Hepatocyte (in vitro differentiated cells): ENCODE measurements around the gene ATXN7L3. TPM values are rescaled to one million over a fixed set of nuclear protein-coding genes. Genes with fewer than 3 reads are reported as not detected.
"Not testable (repeated sequence)": the region's sequence is repeated elsewhere in the genome, so short reads cannot be mapped to it uniquely, and the experiment has no call there.

Experiments
- DNase-seq: peaks from one replicate; pipeline ENCODE4 v3.0.0-alpha.2; 2016; ENCODE audit warnings: low spot score
- H2AFZ ChIP-seq: fragments of 200-600 bp; sonication (generic); 2 replicates; pipeline ENCODE4 v1.6.0; 2016; ENCODE audit warnings: antibody characterized with exemption, mild to moderate bottlenecking
- H3K27ac ChIP-seq: fragments of 200-600 bp; sonication (generic); 2 replicates; pipeline ENCODE4 v1.5.1; 2016; ENCODE audit warnings: mild to moderate bottlenecking
- H3K27me3 ChIP-seq: fragments of 200-600 bp; sonication (generic); 2 replicates; pipeline ENCODE4 v1.6.1; 2016
- H3K36me3 ChIP-seq: fragments of 200-600 bp; sonication (generic); replicated peaks from 2 replicates; pipeline ENCODE4 v1.5.1; 2016; ENCODE audit warnings: low read depth; ENCODE audit not compliant: insufficient read depth
- H3K4me1 ChIP-seq: fragments of 200-600 bp; sonication (generic); 2 replicates; pipeline ENCODE4 v1.5.1; 2016; ENCODE audit warnings: mild to moderate bottlenecking, moderate library complexity; ENCODE audit not compliant: insufficient read depth
- H3K4me2 ChIP-seq: fragments of 200-600 bp; sonication (generic); 2 replicates; pipeline ENCODE4 v1.6.0; 2016
- H3K4me3 ChIP-seq: fragments of 200-600 bp; sonication (generic); 2 replicates; pipeline ENCODE4 v1.5.1; 2016; ENCODE audit warnings: mild to moderate bottlenecking
- H3K79me2 ChIP-seq: fragments of 200-600 bp; sonication (generic); 2 replicates; pipeline ENCODE4 v1.6.0; 2017; ENCODE audit warnings: mild to moderate bottlenecking
- H3K9me2 ChIP-seq: fragments of 200-600 bp; sonication (generic); replicated peaks from 2 replicates; pipeline ENCODE4 v1.6.0; 2017; ENCODE audit warnings: mild to moderate bottlenecking; ENCODE audit not compliant: insufficient read depth
- H3K9me3 ChIP-seq: fragments of 200-600 bp; sonication (generic); 2 replicates; pipeline ENCODE4 v1.5.1; 2016; ENCODE audit warnings: low read depth, mild to moderate bottlenecking
- H4K20me1 ChIP-seq: fragments of 200-600 bp; sonication (generic); 2 replicates; pipeline ENCODE4 v1.6.0; 2016; ENCODE audit warnings: mild to moderate bottlenecking; ENCODE audit not compliant: insufficient read depth, poor library complexity, severe bottlenecking
- EZH2 ChIP-seq: fragments of 200-600 bp; sonication (generic); IDR thresholded peaks from 2 replicates; pipeline ENCODE4 v1.6.1; 2016; ENCODE audit warnings: antibody characterized with exemption, mild to moderate bottlenecking, borderline replicate concordance
- EZH2phosphoT487 ChIP-seq: fragments of 200-600 bp; sonication (generic); IDR thresholded peaks from one replicate; pipeline ENCODE4 v1.6.1; 2018; ENCODE audit warnings: antibody characterized with exemption, mild to moderate bottlenecking, low read depth, moderate library complexity; ENCODE audit not compliant: unreplicated experiment, severe bottlenecking
- WGBS: methylation state at CpG from one replicate; pipeline ENCODE4 v1.1.6; 2016; ENCODE audit warnings: low lambda C conversion rate; ENCODE audit errors: missing lambda C conversion rate; 5-methylcytosine and 5-hydroxymethylcytosine counted together
- polyA plus RNA-seq: library from polyadenylated mRNA; unstranded; fragments of >200 nt; fragmentation: Nextera tagmentation; extraction: Ambion mirVana; gene quantifications from 2 replicates; pipeline ENCODE4 v1.2.1, GENCODE V29; 2016
- total RNA-seq: library from RNA; depleted of rRNA; stranded (reverse); fragments of >200 nt; gene quantifications from 2 replicates; pipeline ENCODE4 v1.2.3, GENCODE V29; 2014
- TF ChIP-seq, protein P1 (sequence below): fragments of 200-600 bp; sonication (generic); IDR thresholded peaks from 2 replicates; pipeline ENCODE4 v1.5.1; 2016; ENCODE audit warnings: antibody characterized with exemption, mild to moderate bottlenecking; ENCODE audit not compliant: poor library complexity

ATXN7L3 gene
- total and polyA plus RNA-seq, 2 experiments from 2014 or later: 28.7 to 64.0 TPM

DNA sequence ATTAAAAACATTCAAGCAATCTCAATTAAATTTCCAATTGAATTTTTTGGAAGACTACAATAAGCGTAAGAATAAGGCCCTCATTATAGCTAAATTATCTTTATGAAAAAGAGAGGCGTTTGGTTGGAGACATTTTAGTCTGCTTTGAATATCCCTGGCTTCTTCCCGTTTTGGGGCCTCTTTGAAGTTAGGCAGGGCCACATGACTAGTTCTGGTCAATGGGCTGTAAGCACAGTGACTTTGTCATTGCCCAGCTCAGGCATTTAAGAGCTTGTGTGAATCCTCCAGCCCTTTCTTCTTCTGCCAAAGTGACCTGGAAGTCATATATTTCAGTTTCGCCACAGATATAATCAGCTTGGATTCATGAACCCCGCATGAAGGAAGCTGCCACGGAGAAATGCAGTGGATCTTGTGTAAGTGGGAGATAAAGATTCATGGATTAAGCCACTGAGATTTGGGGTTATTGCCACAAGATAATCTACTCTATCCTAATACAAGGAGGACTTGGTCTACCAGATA is 41.5 kb upstream of the ATXN7L3 start:
- 70% methylated on average over 6 of the region's 6 CpGs for WGBS
- Histone ChIP-seq H3K27ac (no peak overlapping the region), H3K4me1 (no peaks in the 10 kb centered on the region), H3K9me3 (no peaks in the 10 kb centered on the region), H3K9me2 (no peaks in the 10 kb centered on the region), H3K4me2 (no peak overlapping the region), H3K4me3 (no peak overlapping the region), H3K27me3 (no peaks in the 10 kb centered on the region), H2AFZ (no peak overlapping the region), H3K79me2 (no peaks in the 10 kb centered on the region), H4K20me1 (no peaks in the 10 kb centered on the region), H3K36me3 (no peaks in the 10 kb centered on the region)
- TF ChIP-seq EZH2: no peak
- TF ChIP-seq, protein P1, sequence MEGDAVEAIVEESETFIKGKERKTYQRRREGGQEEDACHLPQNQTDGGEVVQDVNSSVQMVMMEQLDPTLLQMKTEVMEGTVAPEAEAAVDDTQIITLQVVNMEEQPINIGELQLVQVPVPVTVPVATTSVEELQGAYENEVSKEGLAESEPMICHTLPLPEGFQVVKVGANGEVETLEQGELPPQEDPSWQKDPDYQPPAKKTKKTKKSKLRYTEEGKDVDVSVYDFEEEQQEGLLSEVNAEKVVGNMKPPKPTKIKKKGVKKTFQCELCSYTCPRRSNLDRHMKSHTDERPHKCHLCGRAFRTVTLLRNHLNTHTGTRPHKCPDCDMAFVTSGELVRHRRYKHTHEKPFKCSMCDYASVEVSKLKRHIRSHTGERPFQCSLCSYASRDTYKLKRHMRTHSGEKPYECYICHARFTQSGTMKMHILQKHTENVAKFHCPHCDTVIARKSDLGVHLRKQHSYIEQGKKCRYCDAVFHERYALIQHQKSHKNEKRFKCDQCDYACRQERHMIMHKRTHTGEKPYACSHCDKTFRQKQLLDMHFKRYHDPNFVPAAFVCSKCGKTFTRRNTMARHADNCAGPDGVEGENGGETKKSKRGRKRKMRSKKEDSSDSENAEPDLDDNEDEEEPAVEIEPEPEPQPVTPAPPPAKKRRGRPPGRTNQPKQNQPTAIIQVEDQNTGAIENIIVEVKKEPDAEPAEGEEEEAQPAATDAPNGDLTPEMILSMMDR: no peak
- TF ChIP-seq EZH2phosphoT487: no peak
- no peak for DNase-seq

DNA sequence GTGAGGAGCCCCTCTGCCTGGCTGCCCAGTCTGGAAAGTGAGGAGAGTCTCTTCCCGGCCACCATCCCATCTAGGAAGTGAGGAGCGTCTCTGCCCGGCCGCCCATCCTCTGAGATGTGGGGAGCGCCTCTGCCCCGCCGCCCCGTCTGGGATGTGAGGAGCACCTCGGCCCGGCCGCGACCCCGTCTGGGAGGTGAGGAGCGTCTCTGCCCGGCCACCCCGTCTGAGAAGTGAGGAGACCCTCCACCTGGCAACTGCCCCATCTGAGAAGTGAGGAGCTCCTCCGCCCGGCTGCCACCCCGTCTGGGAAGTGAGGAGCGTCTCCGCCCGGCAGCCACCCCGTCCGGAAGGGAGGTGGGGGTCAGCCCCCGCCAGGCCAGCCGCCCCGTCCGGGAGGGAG is 38.2 kb upstream of the ATXN7L3 start:
- H3K9me3 ChIP-seq, H3K4me3 ChIP-seq, DNase-seq, H3K9me2 ChIP-seq, H4K20me1 ChIP-seq, H3K27ac ChIP-seq, H3K27me3 ChIP-seq, H3K79me2 ChIP-seq, H2AFZ ChIP-seq, H3K36me3 ChIP-seq, H3K4me2 ChIP-seq, H3K4me1 ChIP-seq: not testable (repeated sequence)
- WGBS: no CpG with 5 or more reads among the region's 28 CpGs

DNA sequence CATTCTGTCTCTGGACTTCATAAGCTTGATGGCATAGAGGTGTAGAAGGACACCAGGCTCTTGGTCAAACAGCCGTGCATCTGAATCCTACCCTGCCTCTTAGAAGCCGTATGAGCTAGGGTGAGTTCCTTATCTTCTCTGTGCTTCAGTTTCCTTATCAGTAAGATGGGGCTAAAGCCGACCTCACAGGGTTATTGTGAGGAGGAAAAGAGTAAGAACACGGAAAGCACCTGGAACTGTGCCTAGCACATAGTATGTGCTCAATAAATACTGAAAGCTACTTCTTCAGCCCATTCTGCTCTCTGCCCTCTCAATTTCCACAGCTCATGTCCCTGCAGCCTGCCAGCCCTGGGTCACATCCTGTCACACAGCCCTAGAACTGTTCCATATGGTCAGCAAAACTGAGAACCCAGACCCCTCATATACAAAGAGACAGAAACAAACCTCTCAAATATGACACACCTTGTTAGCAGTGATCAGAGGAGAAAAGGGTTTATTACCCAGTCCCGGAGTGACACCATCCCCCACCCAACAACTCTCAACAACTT is 36.8 kb upstream of the ATXN7L3 start:
- no peaks in the 10 kb centered on the region for H3K9me2 ChIP-seq
- H2AFZ ChIP-seq: no peak overlapping the region
- no peaks in the 10 kb centered on the region for H3K9me3 ChIP-seq
- H3K79me2 ChIP-seq: no peaks in the 10 kb centered on the region
- H3K4me3 ChIP-seq: no peak overlapping the region
- H4K20me1 ChIP-seq: no peaks in the 10 kb centered on the region
- TF ChIP-seq, protein P1: no peak
- TF ChIP-seq EZH2: no peak
- TF ChIP-seq EZH2phosphoT487: no peak
- 54% methylated on average over 5 of the region's 5 CpGs for WGBS
- no peak overlapping the region for H3K27ac ChIP-seq
- DNase-seq: no peak
- no peaks in the 10 kb centered on the region for H3K4me1 ChIP-seq
- H3K4me2 ChIP-seq: no peak overlapping the region
- no peaks in the 10 kb centered on the region for H3K27me3 ChIP-seq
- H3K36me3 ChIP-seq: no peaks in the 10 kb centered on the region

DNA sequence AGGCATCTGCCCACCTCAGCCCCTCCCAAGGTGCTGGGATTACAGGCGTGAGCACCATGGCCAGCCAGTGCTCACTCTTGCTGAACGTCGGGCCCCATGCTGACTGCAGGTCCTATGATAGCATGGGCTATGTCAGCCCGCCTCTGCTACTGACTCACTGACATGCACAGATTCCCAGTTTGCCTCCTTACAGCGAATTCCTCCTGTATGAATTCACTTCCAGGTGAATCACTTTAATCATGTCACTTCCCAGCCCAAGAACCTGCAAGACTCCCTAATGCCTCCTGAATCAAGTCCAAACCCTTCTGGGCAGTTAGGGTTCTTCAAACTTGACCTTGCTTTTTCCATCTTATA is 35.9 kb upstream of the ATXN7L3 start:
- no peaks in the 10 kb centered on the region for H3K9me2 ChIP-seq
- H4K20me1 ChIP-seq: no peaks in the 10 kb centered on the region
- TF ChIP-seq EZH2phosphoT487: no peak
- TF ChIP-seq, protein P1: no peak
- no peak for TF ChIP-seq EZH2
- no peaks in the 10 kb centered on the region for H3K79me2 ChIP-seq
- no peaks in the 10 kb centered on the region for H3K4me1 ChIP-seq
- 62% methylated on average over 5 of the region's 5 CpGs for WGBS
- H3K36me3 ChIP-seq: no peaks in the 10 kb centered on the region
- H3K4me2 ChIP-seq: no peak overlapping the region
- H3K9me3 ChIP-seq: no peaks in the 10 kb centered on the region
- H3K4me3 ChIP-seq: no peak overlapping the region
- no peaks in the 10 kb centered on the region for H3K27me3 ChIP-seq
- H3K27ac ChIP-seq: no peak overlapping the region
- no peak overlapping the region for H2AFZ ChIP-seq
- no peak for DNase-seq
